Fibroblast of skin of back (primary cell): ENCODE results near the gene NKAIN4.
A peak's percentile ranks its signal among the peaks of the same experiment; 100 is the strongest.

Experiments used
- DNase-seq: peaks from one replicate; pipeline ENCODE4 v3.0.0-alpha.2; 2013

NKAIN4 gene

DNA sequence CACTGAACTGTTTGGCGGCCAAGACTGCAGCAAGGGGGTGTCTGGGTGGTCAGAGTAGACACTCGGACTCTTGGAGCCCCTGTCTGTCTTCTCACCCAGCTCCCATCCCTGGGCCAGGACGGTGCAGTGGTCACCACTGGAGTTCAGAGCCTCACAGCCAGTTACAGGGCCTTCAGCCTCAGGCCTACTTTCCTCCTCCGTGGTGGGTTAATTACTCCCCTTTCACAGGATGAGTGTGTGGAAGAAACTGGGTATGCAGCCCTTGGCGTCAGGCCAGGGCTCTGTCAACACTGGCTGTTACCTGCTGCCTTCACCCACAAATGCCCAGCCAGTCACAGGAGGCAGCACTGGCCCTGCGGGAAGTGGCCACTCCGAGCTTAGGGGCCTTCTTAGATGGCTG lies 36.6 kb downstream of the NKAIN4 start:
- DNase-seq, result no peak

GRCh38 chr20:63216849-63217471 lies 37.3 kb downstream of the NKAIN4 start:
- DNase-seq, result no peak

DNA sequence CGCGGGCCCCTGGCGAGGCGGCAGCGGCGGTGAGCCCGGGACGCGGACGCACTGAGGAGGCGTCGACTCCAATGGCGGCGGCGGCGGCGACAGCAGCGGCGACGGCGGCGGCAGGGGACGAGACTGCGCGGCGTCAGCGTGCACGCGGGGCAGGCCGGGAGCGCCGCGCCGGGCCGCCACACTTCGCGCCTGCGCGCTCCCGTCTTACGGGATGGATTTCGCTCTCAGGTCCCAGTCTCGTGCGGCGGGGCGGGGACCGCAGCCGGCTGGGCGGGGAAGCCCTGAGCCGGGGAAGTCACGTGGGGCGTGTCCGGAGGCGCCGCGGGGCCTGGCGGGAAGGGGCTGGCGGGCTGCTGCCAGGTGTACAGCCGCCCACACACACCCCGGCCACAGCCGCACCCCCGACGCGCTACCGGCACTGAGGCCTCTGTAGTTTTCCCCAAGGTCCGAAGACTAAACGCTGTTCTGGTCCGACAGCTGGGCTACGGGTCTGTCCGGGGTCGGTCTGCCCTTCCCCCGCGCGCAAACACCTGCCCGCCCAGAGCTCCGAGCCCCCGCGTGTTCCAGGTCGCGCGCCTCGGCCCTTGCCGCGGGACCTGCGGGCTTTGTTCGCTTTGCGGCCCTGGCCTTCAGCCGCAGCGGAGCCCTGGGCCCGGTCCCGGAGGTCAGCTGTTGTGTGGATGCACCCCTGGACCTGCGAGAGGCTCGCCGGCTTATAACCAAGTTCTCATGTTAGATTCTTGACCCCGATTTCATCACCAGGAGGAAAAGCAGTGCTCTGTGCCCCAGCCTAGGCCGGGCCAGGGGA lies 38.0 kb downstream of the NKAIN4 start, which contains the start of gene YTHDF1:
Gene YTHDF1, minus strand, starts transcription at position 91 of the 808 bp plus-strand sequence. CDS start 239 bp downstream, outside the sequence.
- DNase-seq, result peak; percentile 94

DNA sequence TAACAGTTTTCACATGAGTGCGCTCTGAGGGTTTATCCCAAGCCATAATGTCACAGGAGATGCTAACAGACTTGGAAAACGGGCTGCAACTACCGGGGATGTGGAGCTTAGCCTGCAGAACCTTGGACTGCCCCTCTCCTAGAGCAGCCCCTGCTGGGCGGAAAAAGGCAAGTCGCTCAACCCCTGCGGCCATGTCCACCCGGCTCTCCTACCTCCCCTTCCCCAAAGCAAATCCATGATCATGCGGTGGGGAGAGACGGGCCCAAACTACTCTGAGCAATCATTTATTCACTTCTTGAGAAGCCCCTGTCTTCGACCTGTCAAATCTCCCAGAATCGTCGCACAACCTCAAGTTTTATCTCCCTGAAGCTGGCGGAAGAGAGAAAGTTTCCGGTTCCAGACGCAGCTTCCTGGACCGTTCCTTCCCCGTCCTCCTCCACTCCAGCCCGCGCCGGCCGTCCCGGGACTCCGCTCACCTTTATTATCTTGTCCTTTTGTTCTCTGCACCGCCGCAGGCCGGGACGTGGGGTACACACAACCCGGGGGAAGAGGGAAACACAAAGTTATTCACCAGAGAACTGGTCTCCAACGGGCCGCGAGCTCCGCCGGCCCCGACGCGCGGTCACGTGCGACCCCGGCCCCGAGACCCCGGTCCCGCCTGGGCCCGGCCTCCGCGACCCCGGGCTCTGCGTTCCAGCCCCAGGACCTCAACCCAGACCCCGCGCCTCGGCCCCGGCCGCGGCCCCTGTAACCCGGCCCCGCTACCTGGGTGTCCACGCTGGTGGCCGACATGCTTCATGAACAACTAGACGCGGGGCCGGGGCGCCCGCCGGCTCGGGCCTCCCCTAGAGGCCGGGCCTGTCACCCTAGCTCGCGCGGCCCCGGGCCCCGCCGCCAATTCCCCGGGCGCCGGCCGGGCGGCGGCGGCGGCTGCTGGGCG lies 38.9 kb downstream of the NKAIN4 start:
- peak; percentile 54 for DNase-seq

DNA sequence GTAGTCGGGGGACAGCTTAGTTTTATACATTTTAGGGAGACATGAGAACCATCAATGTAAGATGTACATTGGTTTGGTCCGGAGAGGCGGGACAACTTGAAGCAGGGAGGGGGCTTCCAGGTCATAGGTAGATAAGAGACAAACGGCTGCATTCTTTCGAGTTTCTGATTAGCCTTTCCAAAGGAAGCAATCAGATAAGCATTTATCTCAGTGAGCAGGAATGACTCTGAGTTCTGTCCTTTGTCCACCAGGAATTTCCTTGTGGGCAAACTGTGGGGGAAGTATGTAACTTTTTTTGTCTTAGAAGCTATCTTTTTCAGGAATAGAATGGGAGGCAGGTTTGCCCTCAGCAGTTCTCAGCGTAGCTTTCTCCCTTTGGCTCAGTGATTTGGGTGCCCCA lies 39.7 kb downstream of the NKAIN4 start:
- no peak for DNase-seq

GRCh38 chr20:63212792-63213191 lies 41.5 kb downstream of the NKAIN4 start:
- no peak for DNase-seq

DNA sequence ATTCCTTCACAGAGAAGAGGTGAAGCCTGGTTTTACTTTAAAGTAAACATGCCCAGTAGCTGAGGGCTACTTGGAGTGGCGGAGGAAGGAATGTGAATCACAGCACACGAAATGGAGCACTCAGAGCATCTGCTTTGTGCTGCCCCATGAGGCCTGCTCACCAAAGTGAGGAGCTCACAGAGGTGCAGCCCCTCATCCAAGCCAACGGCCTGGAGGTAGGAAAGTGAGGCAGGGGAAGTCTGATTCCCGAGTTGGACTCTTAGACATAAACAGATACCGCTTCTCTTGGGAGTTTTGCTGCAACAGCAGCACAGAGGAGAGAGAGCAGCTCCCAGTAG lies 41.9 kb downstream of the NKAIN4 start:
- no peak for DNase-seq

DNA sequence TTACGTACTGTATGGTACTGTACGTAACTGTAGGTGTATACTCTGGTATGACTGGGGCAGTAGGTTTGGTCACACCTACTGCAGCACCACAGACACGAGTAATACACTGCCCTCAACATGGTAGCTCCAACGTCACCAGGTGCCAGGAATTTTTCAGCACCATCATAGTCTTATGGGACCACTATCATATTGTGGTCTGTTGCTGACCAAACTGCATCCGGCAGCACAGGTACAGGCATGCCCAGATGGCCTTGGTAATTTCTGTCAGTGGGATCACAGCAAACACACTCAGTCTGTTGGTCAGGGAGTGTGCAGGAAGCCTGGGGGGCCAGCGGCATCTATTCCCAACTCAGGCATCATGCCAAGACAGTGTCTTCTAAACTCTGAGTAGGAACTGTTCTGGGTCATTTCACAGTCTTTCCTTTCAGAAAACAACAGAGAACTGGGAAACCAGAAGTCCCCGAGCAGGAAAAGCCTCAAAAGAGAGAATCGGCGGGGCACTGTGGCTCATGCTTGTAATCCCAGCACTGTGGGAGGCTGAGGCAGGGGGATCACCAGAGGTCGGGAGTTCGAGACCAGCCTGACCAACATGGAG lies 44.2 kb downstream of the NKAIN4 start:
- no peak for DNase-seq

DNA sequence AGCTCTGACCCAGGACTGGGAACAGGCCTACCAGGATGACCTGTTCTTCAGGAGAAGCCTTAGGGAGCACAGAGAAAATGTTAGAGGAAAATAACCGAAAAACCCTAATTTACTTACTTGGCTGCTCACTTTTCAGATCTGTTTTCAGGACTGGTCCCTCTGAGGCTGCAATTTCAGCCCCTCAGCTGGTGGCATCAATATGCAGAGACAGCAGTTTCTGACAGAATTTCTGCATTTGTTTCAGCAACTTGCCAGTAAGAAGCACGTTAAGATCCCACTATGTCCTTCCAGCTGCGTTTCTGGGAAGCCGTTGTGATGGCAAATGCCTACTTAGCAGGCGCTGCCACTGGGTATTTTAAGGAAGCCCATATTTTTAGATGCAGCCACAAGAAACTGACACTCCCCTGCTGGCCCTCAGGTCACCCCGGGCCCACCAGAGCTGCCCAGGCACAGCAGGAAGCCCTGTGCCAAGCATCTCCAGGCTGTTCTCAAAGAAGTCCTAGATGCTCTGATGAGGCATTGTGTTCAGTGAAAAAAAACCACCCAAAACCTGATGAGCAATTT lies 45.8 kb downstream of the NKAIN4 start:
- DNase-seq, result no peak

DNA sequence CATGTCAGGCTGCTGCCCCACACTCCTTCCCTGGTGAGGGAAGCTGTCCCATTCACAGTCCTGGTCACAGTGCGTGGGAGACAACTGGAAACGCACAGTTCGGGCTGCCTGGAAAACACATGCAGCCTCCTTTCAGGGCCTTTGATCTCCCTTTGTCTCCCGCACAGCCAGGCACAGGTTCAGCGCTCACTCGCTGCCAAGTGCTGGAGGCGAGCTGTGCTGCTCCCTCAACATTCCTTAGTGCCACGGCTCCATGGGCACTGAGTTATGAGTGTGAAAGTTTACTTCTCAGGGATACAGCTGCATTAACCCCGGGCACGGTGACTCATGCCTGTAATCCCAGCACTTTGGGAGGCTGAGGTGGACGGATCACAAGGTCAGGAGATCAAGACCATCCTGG lies 47.4 kb downstream of the NKAIN4 start:
- DNase-seq, result no peak

GRCh38 chr20:63205896-63206295 lies 48.4 kb downstream of the NKAIN4 start:
- DNase-seq, result no peak

DNA sequence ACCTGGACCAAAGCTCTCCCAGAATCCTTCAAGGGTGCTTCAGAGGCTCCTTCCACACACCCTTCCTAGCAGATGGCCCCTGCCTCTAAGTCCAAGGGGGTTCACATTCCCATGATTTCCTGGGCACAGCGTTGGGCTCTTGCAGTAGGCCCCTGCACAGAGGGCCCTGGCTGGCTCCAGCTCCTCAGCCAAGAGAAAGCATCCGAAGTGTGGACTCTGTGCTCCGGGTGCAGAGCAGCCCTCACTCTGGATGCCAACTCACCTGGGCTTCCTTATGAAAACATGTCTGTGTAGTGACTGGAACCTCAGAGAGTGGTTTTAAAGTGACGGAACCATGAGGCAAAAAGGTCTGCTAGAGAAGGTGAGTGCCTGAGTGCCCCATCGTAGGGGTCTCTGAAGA lies 49.9 kb downstream of the NKAIN4 start:
- DNase-seq, result no peak

DNA sequence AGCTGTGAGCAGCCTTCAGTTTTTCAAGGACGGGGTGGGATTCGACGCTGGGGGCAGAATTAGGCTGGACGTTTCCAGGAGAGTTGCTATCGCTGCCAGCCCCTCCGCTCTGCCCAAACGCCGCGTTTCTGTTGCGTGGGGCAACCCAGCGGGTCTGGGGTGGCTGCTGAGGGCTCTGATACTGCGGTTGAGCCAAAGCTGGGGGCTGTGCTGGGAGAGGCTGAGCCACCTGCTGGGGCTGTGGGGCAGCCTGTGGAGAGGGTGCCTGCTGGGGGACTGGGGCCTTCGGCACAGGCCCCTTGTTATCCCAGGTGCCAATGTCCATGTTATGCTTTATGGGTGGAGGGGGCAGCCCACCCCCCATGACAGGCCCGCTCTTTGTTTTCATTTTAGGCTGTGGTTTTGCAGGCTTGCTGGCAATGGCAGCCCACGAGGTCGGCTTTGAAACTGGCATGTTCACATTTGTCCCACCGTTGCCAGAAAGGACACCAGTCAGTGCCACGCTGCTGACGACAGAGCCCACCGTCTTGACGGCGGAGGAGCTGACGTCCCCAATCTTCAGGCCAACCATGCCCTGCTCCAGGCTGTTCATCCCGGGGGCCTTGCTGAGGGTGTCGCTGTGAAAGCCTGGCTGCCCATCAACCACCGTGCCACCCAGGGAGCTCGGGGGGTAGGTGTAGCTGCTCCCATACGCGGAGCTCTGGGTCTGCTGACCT lies 51.3 kb downstream of the NKAIN4 start:
- DNase-seq, result no peak

DNA sequence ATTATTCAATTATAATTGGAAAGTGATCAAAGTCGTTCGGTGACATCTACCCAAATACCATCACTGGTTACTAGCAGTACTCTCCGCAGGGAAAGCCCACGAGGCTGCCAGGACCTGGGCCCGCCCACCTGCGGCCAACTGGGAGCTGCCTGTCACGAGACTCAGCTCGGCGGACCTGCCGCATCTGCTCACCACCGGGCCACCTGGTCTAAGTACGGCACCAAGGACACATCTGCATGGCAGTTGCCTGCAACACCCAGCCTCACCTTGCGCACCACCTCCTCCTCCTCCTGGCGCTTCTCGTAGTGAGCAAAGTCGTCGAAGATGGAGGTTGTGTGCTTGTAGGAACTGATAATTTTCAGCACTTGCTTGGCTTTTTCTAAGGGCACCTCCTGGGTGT lies 52.2 kb downstream of the NKAIN4 start:
- DNase-seq, result no peak

DNA sequence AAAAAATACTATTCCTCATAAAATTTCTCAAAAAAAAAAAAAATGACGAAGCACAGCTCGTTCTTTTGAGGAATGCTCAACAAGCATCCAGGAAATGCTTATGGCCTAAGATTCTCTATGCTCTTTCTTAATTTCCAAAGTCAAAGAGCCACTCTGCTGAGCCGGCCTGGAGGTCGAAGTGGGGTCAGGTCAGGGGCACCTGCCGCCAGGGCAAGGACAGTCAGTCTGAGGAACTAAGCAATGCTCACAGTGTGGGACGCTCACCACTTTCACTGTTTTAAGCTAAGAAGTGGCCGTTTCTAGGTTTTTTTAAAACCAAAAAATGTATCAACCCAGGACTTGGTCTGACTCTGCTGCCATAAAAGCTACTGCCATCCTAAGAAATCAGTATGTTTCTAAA lies 55.7 kb downstream of the NKAIN4 start:
- DNase-seq, result no peak

DNA sequence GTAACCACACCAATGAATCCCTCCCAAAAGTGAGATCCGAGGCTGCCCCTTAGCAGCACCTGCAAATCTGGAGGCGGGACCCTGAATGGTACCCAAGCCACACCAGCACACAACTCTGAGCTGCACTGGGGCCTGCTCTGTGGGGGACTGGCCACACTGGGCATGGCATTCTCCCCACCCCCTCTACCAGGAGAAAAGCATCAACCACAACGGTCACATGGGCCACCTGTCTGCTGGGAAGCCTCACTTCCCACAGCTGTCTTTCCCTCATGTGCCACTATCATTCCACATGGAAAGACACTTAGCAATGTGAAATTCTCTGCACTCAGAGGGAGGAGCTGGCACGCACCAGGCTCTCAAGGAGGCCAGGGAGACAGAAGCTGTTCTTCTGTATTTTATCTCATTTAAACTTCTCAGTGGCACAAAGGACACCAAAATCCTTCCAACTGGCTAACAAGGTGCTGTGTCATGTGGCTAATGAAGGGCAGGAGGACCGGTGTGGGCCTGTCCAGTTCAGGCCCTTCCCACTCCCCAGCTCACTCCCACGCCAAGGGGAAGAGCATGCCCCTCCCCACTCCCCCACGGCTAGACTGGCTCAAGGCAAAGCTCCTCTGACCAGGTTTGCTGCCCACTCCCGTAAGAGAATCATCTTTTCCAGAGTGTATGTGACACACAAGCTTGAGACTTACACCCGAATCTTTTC lies 57.3 kb downstream of the NKAIN4 start:
- DNase-seq, result no peak

GRCh38 chr20:63194797-63195173 lies 59.5 kb downstream of the NKAIN4 start:
- no peak for DNase-seq

GRCh38 chr20:63194007-63194796 lies 60.1 kb downstream of the NKAIN4 start:
- no peak for DNase-seq

DNA sequence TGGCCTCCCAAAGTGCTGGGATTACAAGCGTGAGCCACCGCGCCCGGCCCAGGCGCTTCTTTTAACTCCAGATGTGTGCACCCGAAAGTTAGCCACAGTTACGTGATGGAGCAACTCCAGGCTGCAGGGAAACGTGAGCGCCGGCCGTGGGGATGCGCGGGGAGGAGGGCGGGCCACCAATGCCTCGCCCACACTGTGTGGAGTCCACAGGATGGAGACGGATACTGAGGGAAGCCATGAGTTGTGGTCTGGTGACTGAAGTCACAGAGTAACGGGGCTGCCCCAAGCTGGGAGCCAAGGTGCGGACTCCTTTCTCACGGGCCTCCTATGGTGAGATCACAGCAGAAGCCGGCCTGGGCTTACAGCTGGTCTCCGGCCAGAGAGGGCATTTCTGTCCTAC lies 61.5 kb downstream of the NKAIN4 start:
- no peak for DNase-seq

DNA sequence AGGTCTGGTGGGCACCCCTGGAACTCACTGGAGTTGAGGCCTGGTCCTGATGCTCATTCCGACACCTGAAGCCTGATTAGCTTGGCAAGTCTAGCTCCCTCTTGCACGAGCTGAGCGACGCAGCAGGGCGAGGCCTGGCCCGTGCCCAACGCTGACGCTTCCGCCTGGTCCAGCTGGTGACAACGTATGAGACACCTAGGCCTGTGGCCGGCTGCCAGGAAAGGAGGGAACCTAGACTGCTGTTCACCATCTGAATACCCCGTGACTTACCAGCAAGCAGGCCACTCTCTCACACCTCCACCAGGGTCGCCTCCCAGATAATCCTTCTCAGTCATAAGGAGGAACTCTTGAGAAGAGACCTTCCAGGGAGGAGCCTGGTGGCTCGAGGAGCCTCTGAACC lies 62.9 kb downstream of the NKAIN4 start:
- DNase-seq, result no peak
